ENCODE measurements around the gene CXCL1. TPM values are rescaled to one million over a fixed set of nuclear protein-coding genes. Genes with fewer than 3 reads are reported as not detected.

The CXCL1 gene
- total and polyA plus RNA-seq, 2 of the 13 experiments (the other 11 are each of a cell fraction or from before 2014, with no cell fraction given) = 0.15 TPM; not detected in 1

- no peaks in the 10 kb centered on the region for H4K20me1 ChIP-seq (ENCODE audit: insufficient read depth, low read length)
- H3K4me2 ChIP-seq (ENCODE audit: low read depth, low read length) = no peak overlapping the region
- no peak for FAIRE-seq
- no TSS peak for BruUV-seq (replicated peaks)
- intact Hi-C loops (cut with micrococcal nuclease; ENCODE audit: unreplicated experiment) = no loop called here
- no peaks in the 10 kb centered on the region for H3K79me2 ChIP-seq (ENCODE audit: insufficient read depth, low read length)
- H3K4me1 ChIP-seq (ENCODE audit: insufficient read depth, low read length) = no peaks in the 10 kb centered on the region
- CTCF ChIA-PET (ENCODE audit: low intra/inter-chr PET ratio, low total read pairs) = no interaction called here
- in situ Hi-C loops (cut with HindIII; ENCODE audit: extremely low pct_ligation_motif_present, low pct_unique_long_range_greater_than_20kb) = no loop called here
- no peak for TF ChIP-seq ZBTB37 (CRISPR knock-in tag; IDR thresholded peaks at IDR 0.05)
- peak; percentile 15; the same call in 1 of the 2 replicates for TF ChIP-seq CEBPB (IDR thresholded peaks at IDR 0.05; ENCODE audit: borderline replicate concordance, low read depth, low read length)
- no peak for DNase-seq (ENCODE audit: low spot score)
- H3K36me3 ChIP-seq (replicated peaks in 1 of 2; ENCODE audit: control insufficient read depth in 1 of 2, insufficient read depth in 2 of 2, low read length in 2 of 2) = no peaks in the 10 kb centered on the region
- ATAC-seq = no peak
- H3K27me3 ChIP-seq (ENCODE audit: control insufficient read depth in 1 of 2, insufficient read depth in 2 of 2, low read length in 2 of 2) = peaks cover 0 to 1% of the 10 kb centered on the region in 2 experiments; a peak in 1 of 5 replicates
- H3K27ac ChIP-seq (ENCODE audit: extremely low read length, insufficient read depth, low read length) = no peak overlapping the region
- WGBS (ENCODE audit: low lambda C conversion rate) = 0% methylated on average over 1 of the region's 1 CpG
- H2AFZ ChIP-seq (ENCODE audit: low read length) = no peak overlapping the region
- no peak overlapping the region for H3K9ac ChIP-seq (ENCODE audit: insufficient read depth, low read depth, low read length)
- no peak overlapping the region for H3K4me3 ChIP-seq (replicated peaks in 1 of 3; ENCODE audit: insufficient read depth in 1 of 3, low read depth in 2 of 3, low read length in 3 of 3)
- POLR2A ChIA-PET = no interaction called here
- no peaks in the 10 kb centered on the region for H3K9me3 ChIP-seq (ENCODE audit: low read length)
These were observed 20.9 kb upstream of the CXCL1 start for GRCh38 chr4:73848183-73848777.

- 10% methylated on average over 4 of the region's 4 CpGs for WGBS (ENCODE audit: low lambda C conversion rate)
- Histone ChIP-seq H3K79me2 (ENCODE audit: insufficient read depth, low read length) (no peaks in the 10 kb centered on the region), H3K9ac (ENCODE audit: insufficient read depth, low read depth, low read length) (no peak overlapping the region), H3K4me2 (ENCODE audit: low read depth, low read length) (no peak overlapping the region), H3K4me1 (ENCODE audit: insufficient read depth, low read length) (no peaks in the 10 kb centered on the region), H2AFZ (ENCODE audit: low read length) (no peak overlapping the region), H3K36me3 (replicated peaks in 1 of 2; ENCODE audit: control insufficient read depth in 1 of 2, insufficient read depth in 2 of 2, low read length in 2 of 2) (no peaks in the 10 kb centered on the region), H4K20me1 (ENCODE audit: insufficient read depth, low read length) (no peaks in the 10 kb centered on the region), H3K27ac (ENCODE audit: extremely low read length, insufficient read depth, low read length) (no peak overlapping the region), H3K9me3 (ENCODE audit: low read length) (no peaks in the 10 kb centered on the region), H3K27me3 (ENCODE audit: control insufficient read depth in 1 of 2, insufficient read depth in 2 of 2, low read length in 2 of 2) (peaks cover 0 to 1% of the 10 kb centered on the region in 2 experiments; a peak in 1 of 5 replicates), H3K4me3 (replicated peaks in 1 of 3; ENCODE audit: insufficient read depth in 1 of 3, low read depth in 2 of 3, low read length in 3 of 3) (no peak overlapping the region)
- TF ChIP-seq ZNF580 (CRISPR knock-in tag; IDR thresholded peaks at IDR 0.05; ENCODE audit: borderline replicate concordance, low read depth) (no peak), PCBP1 (IDR thresholded peaks at IDR 0.05; ENCODE audit: borderline replicate concordance, low read depth, low read length) (no peak), ZNF550 (CRISPR knock-in tag; IDR thresholded peaks at IDR 0.05; ENCODE audit: borderline replicate concordance) (no peak)
- DNase-seq (ENCODE audit: low spot score) (no peak), ATAC-seq (no peak), FAIRE-seq (no peak)
- intact Hi-C loops (cut with micrococcal nuclease; ENCODE audit: unreplicated experiment) = no loop called here
- ChIA-PET POLR2A (no interaction called here), CTCF (ENCODE audit: low intra/inter-chr PET ratio, low total read pairs) (no interaction called here)
- no TSS peak for BruUV-seq (replicated peaks)
- in situ Hi-C loops (cut with HindIII; ENCODE audit: extremely low pct_ligation_motif_present, low pct_unique_long_range_greater_than_20kb) = no loop called here
These were observed 18.8 kb upstream of the CXCL1 start for GRCh38 chr4:73850261-73850970.

All from HepG2 (cell line).